LoVo (cell line): ENCODE measurements around the gene ACKR3.

Source experiments
- DNase-seq: peaks from one replicate; pipeline ENCODE4 v3.0.0-alpha.2; 2016; ENCODE audit warnings: low spot score

The ACKR3 gene

GRCh38 chr2:236612737-236613136, 43.1 kb downstream of the ACKR3 start:
- no peak for DNase-seq

DNA sequence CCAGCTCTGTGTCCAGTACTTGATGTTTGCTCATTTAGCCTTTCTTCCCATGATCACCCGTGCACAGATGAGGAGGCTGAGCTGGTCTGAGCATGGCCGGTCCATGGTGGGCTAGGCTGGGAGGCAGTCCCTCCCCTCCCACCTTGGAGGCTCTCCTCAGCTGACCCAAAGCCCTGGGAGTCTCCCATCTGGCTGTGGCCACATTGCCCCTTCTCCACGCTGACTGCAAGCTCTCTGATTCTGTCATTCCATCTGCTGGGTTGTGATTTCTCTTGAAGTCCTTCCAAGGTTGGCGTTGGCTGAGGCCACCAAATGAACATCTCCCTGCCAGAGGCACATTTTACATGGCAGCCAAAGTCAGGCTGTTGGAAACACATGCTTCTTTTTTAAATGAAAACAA, 44.0 kb downstream of the ACKR3 start:
- no peak for DNase-seq

DNA sequence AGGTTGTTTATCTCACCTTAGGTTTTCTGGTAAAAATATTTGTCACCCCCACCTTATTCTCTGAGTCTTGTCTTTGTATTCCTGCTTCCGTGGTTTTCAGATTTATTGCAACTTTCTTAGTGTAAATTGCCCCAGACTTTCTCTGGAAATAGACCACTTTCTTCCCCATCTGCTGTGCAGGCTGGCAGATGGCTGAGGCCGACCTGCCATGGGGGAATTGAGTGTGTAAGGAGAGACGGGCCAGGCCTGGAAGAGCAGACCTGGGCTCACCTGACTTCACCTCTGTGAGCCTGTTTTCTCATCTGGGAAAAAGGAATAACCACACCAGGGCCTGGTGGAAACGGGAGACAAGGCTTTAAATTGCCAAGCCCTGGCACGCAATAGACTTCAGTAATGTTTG, 44.9 kb downstream of the ACKR3 start:
- no peak for DNase-seq

GRCh38 chr2:236616031-236616430, 46.4 kb downstream of the ACKR3 start:
- no peak for DNase-seq

DNA sequence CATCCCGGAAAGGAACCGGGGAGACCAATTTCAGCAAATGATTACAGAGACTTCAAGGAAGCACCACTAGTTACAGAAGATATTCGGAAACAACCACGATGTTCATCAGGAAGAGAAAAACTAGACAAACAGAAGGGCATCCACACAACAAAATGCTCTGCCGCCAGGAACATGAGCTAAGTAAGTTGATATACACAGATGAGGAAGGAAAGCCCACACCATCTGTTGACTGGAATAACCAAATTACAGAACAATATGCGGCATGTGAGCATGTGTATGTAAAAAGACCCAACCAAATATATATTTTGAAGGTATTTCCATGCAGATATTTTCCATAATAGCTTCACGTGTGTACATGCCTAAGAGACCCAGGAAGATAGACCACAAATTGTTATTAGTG, 47.0 kb downstream of the ACKR3 start:
- no peak for DNase-seq

GRCh38 chr2:236617221-236617737, 47.7 kb downstream of the ACKR3 start:
- no peak for DNase-seq

GRCh38 chr2:236617796-236618195, 48.2 kb downstream of the ACKR3 start:
- DNase-seq: no peak

DNA sequence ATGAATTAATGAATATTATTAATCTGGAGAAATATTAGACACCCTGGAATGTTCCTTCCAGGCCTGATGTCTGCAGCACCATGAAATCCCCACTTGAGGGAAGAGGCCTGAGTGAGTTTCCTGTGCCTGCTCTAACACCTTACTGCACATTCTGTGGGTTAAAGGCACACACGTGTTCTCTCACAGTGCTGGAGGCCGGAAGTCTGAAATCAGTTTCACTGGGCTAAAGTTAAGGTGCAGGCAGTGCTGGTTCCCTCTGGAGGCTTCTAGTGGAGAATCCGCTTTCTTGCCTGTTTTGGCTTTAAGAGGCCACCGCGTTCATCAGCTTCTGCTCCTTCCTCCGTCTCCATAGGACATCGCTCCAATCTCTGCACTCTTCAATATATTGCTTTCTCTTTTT, 48.7 kb downstream of the ACKR3 start:
- DNase-seq: no peak

DNA sequence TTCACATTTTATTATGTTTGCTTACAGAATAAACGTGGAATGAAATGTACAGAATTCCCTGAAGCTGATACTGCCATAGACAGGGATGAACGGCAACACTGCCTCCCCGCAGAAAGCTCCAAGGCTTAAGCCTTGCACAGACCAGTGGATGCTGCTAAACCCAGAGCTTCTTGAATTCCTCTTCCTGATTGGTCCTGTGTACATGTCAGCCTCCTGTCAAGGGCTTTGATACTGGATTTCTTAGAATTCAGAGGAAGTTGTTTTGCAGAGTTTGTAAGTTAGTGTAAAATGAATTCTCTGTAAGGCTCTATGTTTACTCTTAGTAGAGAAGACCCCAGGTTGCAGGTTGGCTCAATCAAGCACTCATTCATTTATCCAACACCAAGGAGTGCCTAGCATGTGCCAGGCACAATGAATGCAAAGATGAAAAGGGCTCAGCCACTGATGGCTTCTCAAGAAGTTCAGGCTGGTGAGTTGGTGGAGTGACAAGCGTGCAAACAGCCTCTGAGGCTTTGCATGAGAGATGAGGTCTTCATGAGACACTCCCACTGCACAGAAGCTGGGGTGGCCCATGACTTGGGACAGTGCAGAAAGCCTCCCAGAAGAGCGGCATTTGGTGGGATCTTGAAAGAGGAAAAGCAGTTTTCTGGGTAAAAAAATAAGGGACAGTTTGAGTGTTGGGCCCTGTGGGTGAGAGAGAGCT, 50.4 kb downstream of the ACKR3 start:
- DNase-seq: no peak

GRCh38 chr2:236621786-236622185, 52.2 kb downstream of the ACKR3 start:
- DNase-seq: no peak

DNA sequence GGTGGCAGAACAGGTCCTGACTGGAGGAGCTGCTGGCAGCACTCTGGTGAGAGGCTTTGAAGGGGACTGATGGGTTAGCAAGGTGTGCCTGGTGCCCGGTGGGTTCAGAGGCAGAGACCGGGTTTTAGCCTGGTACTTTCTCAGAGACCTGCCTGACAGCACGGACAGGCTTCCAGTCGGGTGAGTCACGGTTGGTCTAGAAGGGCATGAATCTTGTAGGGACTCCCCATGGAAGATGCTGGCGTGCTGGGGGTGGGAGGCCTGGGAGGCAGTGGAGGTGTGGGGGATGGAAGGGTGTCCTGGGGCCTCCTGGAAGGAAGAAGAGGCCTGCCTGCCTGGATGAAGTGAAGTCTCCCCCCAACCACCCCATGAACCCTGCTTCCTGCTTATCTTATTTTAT, 52.6 kb downstream of the ACKR3 start:
- no peak for DNase-seq

DNA sequence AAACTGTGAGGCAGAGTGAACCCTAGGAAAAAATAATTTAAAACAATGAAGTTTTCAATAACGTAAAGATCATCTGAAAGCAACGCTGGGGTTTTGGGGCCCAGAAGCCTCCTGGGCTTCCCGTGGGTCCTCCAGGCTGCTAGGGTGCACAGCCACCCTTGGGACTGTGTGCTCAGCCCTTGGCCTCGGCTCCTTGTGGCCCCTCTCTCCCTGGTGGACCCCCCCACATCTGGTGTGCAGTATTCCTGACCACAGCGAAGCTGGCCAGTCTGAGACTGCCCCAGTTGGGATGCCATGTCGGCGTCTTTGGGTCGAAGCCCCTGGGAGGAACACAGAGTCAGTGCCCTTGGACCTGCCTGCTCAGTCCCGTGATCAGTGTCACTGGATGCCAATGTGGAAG, 53.0 kb downstream of the ACKR3 start:
- DNase-seq: no peak

DNA sequence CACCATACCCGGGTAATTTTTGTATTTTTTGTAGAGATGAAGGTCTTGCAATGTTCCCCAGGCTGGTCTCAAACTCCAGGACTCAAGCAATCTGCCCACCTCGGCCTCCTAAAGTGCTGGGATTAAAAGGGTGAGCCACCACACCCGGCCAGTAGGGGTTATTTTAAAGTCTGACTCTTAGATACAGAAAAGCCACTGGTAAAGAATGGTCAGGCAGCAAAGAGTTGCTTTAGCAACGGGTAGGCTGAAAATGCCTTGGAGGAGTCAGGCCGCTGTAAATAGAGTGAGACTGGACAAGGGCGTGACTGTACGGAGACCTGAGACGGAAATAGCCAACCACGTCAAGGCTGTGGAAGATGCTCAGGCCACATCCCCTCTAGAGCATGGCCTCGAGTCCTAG, 54.2 kb downstream of the ACKR3 start:
- no peak for DNase-seq

DNA sequence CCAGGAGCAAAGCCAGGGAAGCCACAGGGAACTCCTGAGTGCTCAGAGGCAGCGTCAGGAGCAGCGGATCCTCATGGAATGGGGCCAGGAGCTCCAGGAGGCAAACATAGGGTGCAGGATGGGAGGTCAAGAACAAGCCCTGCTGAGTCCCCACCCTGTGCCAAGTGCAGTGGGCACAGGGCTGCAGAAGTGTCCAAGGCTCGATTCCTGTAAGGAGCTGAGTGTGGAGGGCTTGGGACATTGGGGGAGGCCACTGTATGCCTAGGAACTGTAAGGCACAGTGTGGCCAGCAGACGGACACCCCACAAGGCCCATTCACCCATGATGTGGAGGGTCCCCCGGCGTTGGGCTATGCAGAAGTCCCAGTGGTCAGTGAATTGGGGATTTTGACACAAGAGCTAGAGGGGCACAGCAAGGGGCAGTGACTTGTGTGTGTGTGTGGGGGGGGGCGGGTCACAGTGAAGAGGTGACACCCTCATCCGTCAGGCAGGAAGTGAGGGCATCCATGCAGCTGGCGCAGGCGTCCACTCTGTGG, 55.6 kb downstream of the ACKR3 start:
- no peak for DNase-seq

DNA sequence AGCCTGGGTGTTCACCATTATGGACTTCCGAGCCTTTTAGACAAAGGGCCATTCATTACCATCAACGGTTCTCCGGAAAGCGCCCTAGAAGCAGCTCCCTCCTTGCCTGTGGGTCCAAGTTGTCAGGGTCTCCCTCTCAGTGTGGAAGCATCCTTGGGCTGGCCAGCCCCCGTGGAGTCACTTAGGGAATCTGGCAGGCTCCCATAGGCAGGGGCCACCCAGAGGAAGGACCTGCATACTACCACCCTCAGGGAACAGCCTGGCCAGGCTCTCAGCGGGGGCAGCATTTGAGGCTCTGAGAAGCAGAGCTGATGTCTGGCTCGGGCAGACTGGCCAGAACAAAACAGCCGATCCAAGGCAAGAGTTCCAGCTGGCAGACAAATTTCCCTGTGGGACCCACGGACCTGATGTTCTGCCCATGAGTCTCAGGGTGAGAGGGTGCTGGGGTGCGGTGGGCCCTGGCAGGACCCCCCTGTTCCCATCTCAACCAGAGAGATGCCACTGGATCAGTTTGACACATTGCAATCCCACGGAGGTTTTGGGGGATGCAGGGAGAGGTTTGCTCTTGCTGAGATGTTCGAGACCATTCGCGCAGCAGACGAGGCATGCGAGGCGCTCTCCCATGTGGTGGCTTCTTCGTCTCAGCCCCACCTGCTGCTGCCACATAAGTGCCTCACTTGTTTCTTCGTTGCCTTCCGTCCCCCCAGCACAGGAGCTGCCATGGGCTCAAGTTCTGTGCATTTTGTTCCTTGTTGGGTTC, 56.9 kb downstream of the ACKR3 start:
- no peak for DNase-seq

DNA sequence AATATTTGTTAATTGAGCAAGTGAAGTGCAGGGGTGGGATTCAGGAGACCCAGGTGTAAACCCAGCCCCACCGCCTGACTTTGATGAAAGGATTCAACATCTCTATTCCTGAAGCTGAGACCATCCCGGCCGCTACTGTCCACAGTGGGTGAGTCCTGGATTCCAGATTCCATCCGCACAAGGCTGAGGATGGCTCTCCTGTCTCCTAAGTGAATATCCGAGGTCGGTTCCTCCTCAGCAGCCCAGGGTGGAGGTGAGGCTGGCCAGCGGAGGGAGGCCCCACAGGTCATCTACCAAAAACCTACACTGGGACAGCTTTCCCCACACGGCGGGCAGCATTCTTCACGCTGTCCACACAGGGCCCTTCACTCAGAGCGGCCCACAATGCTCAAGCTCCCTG, 57.6 kb downstream of the ACKR3 start:
- no peak for DNase-seq

GRCh38 chr2:236627841-236628240, 58.2 kb downstream of the ACKR3 start:
- no peak for DNase-seq

DNA sequence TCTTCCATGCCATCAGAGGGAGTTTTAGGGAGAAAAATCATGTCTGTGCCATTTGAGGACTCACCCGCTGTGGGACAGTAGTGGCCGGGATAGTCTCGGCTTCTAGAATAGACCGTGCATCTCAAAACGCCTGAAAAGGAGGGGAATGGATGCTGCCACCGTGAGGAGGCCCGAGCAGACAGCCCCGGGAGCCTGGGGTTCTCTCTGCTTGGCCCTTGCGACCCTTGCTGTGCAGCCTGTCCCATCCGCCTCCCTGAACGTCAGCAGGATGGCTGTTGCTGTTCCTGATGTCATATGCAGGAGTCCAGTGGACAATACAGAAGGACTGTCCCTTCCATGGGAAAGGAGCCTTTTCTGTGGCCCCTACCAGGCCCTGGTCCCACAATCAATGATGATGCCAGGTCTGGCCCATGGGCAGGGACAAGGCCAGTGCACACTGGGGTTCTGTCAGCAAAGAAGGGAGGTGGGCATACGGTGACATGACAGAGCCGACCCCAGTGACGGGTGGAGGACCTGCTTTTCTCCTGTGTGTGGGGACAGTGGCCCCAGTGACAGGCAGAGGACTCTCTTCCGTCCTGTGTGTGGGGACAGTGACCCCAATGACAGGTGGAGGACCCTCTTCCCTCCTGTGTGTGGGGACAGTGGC, 58.8 kb downstream of the ACKR3 start:
- DNase-seq: no peak

GRCh38 chr2:236628981-236629605, 59.5 kb downstream of the ACKR3 start:
- DNase-seq: no peak

DNA sequence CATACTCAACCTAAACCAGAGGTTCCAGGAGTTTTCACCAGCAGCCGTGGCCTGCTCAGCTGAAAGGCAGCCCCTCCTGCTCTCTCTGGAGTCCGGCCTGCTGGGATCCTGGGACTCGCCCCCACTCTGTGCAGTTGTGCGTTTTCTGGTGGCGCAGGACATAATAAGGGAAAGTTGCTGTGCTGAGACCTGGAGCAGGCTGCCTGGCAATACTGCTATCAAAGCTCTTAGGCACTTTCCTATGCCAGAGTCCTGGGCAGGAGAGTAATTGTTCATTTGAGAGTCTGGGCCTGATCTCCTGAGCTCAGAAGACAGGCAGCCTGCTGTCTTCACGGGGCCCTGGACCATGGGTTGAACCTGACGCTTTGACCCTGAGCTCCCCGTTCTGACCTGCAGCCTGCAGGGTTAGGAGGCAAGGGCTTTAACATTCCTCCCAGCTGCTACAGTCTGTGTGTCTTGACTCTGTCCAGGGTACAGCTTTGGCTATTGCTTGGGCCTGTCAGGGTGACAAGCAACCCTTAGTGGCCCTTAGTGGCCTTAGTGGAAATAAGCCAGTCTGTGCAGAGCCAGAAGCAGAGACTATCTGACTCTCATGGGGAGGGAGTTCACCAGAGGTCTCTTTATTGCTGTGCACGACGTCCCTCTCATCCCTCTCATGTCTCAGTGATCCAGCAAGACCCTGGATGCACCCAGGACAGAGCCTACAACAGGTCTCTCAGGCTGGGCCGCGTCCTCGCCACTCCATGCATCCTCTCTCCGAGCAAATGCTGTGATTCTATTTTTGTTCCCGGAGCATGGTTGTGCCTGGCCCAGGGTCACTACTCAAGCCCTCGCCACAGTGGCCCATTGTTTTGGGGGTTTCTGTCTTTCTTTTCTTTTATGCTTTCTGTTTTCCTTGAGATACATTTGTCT, 60.6 kb downstream of the ACKR3 start:
- DNase-seq: no peak

- DNase-seq: no peak
Observed at GRCh38 chr2:236631281-236631855, 61.7 kb downstream of the ACKR3 start.
